B cell (primary cell): ENCODE measurements around the gene NINJ2. TPM values are rescaled to one million over a fixed set of nuclear protein-coding genes. Genes with fewer than 3 reads are reported as not detected.

Source experiments
- ATAC-seq: fragments of 200-7000 bp; cut with Tn5 transposase; one replicate; pipeline ENCODE4 v1.10.0; 2021; ENCODE audit warnings: low read depth, mild to moderate bottlenecking, moderate number of reproducible peaks, moderate library complexity
- CTCF ChIA-PET: fragments of 350-600 bp; sonication (Branson Sonifier 250); formaldehyde crosslinking; loops from one replicate; lab custom pipeline; 2021; ENCODE audit warnings: antibody characterized with exemption, inconsistent platforms; lab: Charles Lee
- POLR2A ChIA-PET: fragments of 350-600 bp; sonication (Branson Sonifier 250); formaldehyde crosslinking; loops from one replicate; lab custom pipeline; 2021; ENCODE audit warnings: antibody characterized with exemption; lab: Charles Lee
- DNase-seq: peaks from one replicate; pipeline ENCODE4 v3.0.0; 2013
- H2AFZ ChIP-seq: 2 replicates; pipeline ENCODE4 v1.6.1; 2012; ENCODE audit warnings: mild to moderate bottlenecking, low read depth, low read length; ENCODE audit not compliant: insufficient read depth, poor library complexity, severe bottlenecking
- H3K27ac ChIP-seq, 2 donors: 1 replicate in 1 of 2; 2 replicates in 1 of 2; pipeline ENCODE4 v1.5.1; 2012 to 2013; ENCODE audit warnings: low read length in 2 of 2, mild to moderate bottlenecking in 2 of 2, moderate library complexity in 1 of 2
- H3K27me3 ChIP-seq, 4 experiments: fragments of 200-600 bp in 1 of 4; sonication (generic) in 1 of 4; replicated peaks in 1 of 4; 1 replicate in 2 of 4; 2 replicates in 2 of 4; pipeline versions ENCODE4 v1.6.1 to v1.7.0; 2013 to 2016; ENCODE audit warnings: low read length in 3 of 4, mild to moderate bottlenecking in 2 of 4, mixed read lengths in 1 of 4, moderate library complexity in 1 of 4; ENCODE audit not compliant: insufficient read depth in 4 of 4, control insufficient read depth in 3 of 4; ENCODE audit errors: control extremely low read depth in 1 of 4
- H3K36me3 ChIP-seq, 2 experiments: replicated peaks in 1 of 2; 1 replicate in 1 of 2; 2 replicates in 1 of 2; pipeline versions ENCODE4 v1.6.1 to v1.7.1; 2013; ENCODE audit warnings: low read length in 1 of 2; ENCODE audit not compliant: insufficient read depth in 2 of 2, control insufficient read depth in 1 of 2; ENCODE audit errors: control extremely low read depth in 1 of 2, extremely low read depth in 1 of 2
- H3K4me1 ChIP-seq, 2 donors: fragments of 200-600 bp in 1 of 2; sonication (generic) in 1 of 2; 1 replicate in 1 of 2; 2 replicates in 1 of 2; pipeline versions ENCODE4 v1.5.1 to v1.6.1; 2013 to 2017; ENCODE audit warnings: low read length in 2 of 2; ENCODE audit not compliant: control insufficient read depth in 2 of 2, insufficient read depth in 2 of 2
- H3K4me2 ChIP-seq: replicated peaks from 2 replicates; pipeline ENCODE3; 2012; ENCODE audit warnings: mild to moderate bottlenecking, low read depth, low read length; ENCODE audit not compliant: poor library complexity, severe bottlenecking
- H3K4me3 ChIP-seq, 5 experiments: fragments of 200-600 bp in 1 of 5; sonication (generic) in 1 of 5; 1 replicate in 3 of 5; 2 replicates in 2 of 5; pipeline versions ENCODE4 v1.5.1 to v1.7.0; 2011 to 2016; ENCODE audit warnings: low read length in 4 of 5, mild to moderate bottlenecking in 4 of 5, low read depth in 2 of 5, control low read depth in 1 of 5, moderate library complexity in 1 of 5; ENCODE audit not compliant: insufficient read depth in 1 of 5; ENCODE audit errors: control extremely low read depth in 1 of 5, extremely low read depth in 1 of 5
- H3K79me2 ChIP-seq: fragments of 200-600 bp; sonication (generic); one replicate; pipeline ENCODE4 v1.6.0; 2016; ENCODE audit warnings: low read length; ENCODE audit not compliant: control insufficient read depth, insufficient read depth
- H3K9ac ChIP-seq: fragments of 200-600 bp; sonication (generic); 2 replicates; pipeline ENCODE4 v1.6.1; 2017; ENCODE audit warnings: mild to moderate bottlenecking, low read length, moderate library complexity
- H3K9me3 ChIP-seq, 3 donors: one replicate each; pipeline versions ENCODE4 v1.6.1 to v1.7.1; 2013; ENCODE audit warnings: low read length in 2 of 3; ENCODE audit not compliant: control insufficient read depth in 2 of 3, insufficient read depth in 1 of 3; ENCODE audit errors: control extremely low read depth in 1 of 3
- H4K20me1 ChIP-seq: 2 replicates; pipeline ENCODE4 v1.6.0; 2012; ENCODE audit warnings: mild to moderate bottlenecking, low read length; ENCODE audit not compliant: insufficient read depth, control insufficient read depth, poor library complexity, severe bottlenecking
- H3K27ac Mint-ChIP-seq: one replicate; pipeline ENCODE4 v1.8.0; 2021; ENCODE audit warnings: mixed read lengths
- H3K27me3 Mint-ChIP-seq: one replicate; pipeline ENCODE4 v1.8.0; 2021; ENCODE audit warnings: mixed read lengths
- H3K4me1 Mint-ChIP-seq: one replicate; pipeline ENCODE4 v1.8.0; 2021; ENCODE audit warnings: mixed read lengths
- H3K4me3 Mint-ChIP-seq: one replicate; pipeline ENCODE4 v1.8.0; 2021; ENCODE audit warnings: mixed read lengths
- H3K9me3 Mint-ChIP-seq: one replicate; pipeline ENCODE4 v1.8.0; 2022; ENCODE audit warnings: mixed read lengths; ENCODE audit not compliant: insufficient read depth
- CTCF ChIP-seq: fragments of 200-600 bp; IDR thresholded peaks from one replicate; pipeline ENCODE4 v1.8.0; 2022; ENCODE audit warnings: antibody characterized with exemption, mild to moderate bottlenecking
- EZH2 ChIP-seq: IDR thresholded peaks from 2 replicates; pipeline ENCODE4 v1.6.1; 2012; ENCODE audit warnings: borderline replicate concordance, low read depth, mild to moderate bottlenecking, moderate library complexity, low read length; ENCODE audit not compliant: insufficient read depth, poor library complexity, severe bottlenecking
- WGBS: methylation state at CpG from one replicate; pipeline ENCODE4 v1.1.5; 2013; ENCODE audit warnings: missing lambda C conversion rate; ENCODE audit not compliant: insufficient coverage; 5-methylcytosine and 5-hydroxymethylcytosine counted together
- intact Hi-C: fragments of 100-400 bp; cut with micrococcal nuclease; formaldehyde crosslinking; loops from one replicate; pipeline ENCODE4 v1.10.0; 2022
- polyA plus RNA-seq: library from polyadenylated mRNA; depleted of rRNA; stranded (reverse); fragments of >200 nt; gene quantifications from 2 replicates; pipeline ENCODE4 v1.2.3, GENCODE V29; 2012
- total RNA-seq, 2 donors: library from RNA; stranded (reverse); fragments of 120-200 nt in 1 of 2; gene quantifications; 1 replicate in 1 of 2; 2 replicates in 1 of 2; pipeline versions ENCODE4 v1.2.3 to v1.2.4, GENCODE V29; 2013 to 2022

The NINJ2 gene
- total and polyA plus RNA-seq, 2 donors (not counting 1 experiment from before 2014, with no cell fraction given): 2.9 to 10.2 TPM

- CTCF ChIA-PET: interaction anchor here (0.7 to 5.7 kb wide), 7 partner anchors 245 to 1013 kb away, joined by 3 to 71 read pairs (median 9); partner anchors contain the start of gene RAD52
- no peak overlapping the region for H3K4me2 ChIP-seq
These were observed 92.1 kb downstream of the NINJ2 start for GRCh38 chr12:570921-571794.

More at GRCh38 chr12:570921-571794, 92.1 kb downstream of the NINJ2 start:
- intact Hi-C loops: no loop called here
- POLR2A ChIA-PET: no interaction called here
- Histone ChIP-seq H3K4me1 (peaks cover 7 to 19% of the 10 kb centered on the region in 2 donors), H4K20me1 (no peaks in the 10 kb centered on the region), H3K9me3 (peaks cover 0 to 3% (median 0%) of the 10 kb centered on the region in 3 donors), H3K27ac (no peak overlapping the region), H3K27me3 (no peaks in the 10 kb centered on the region), H3K9ac (no peak overlapping the region), H3K36me3 (no peaks in the 10 kb centered on the region), H2AFZ (no peak overlapping the region), H3K79me2 (no peaks in the 10 kb centered on the region), H3K4me3 (no peak overlapping the region)
- peaks cover 7% of the 10 kb centered on the region for H3K4me1 Mint-ChIP-seq
- no peak overlapping the region for H3K27ac Mint-ChIP-seq
- H3K9me3 Mint-ChIP-seq: no peaks in the 10 kb centered on the region
- DNase-seq: no peak
- peak overlapping the region; percentile 52 for H3K4me3 Mint-ChIP-seq
- 97% methylated on average over 18 of the region's 22 CpGs for WGBS
- no peaks in the 10 kb centered on the region for H3K27me3 Mint-ChIP-seq
- no peak for ATAC-seq
- no peak for TF ChIP-seq EZH2
- no peak for TF ChIP-seq CTCF
